Embryonic facial prominence (tissue), 1 donor: ENCODE data around the gene UBXN10.

ENCODE experiments used
- DNase-seq: peaks from one replicate; pipeline ENCODE4 v3.0.0-alpha.2; 2016; ENCODE audit errors: extremely low spot score

The UBXN10 gene

GRCh38 chr1:20234788-20235535, 49.1 kb downstream of the UBXN10 start:
- DNase-seq: no peak

GRCh38 chr1:20237646-20238045, 51.8 kb downstream of the UBXN10 start:
- DNase-seq: no peak

- DNase-seq: no peak
Observed at GRCh38 chr1:20240012-20240411, 54.1 kb downstream of the UBXN10 start.

GRCh38 chr1:20242890-20243479, 57.1 kb downstream of the UBXN10 start:
- no peak for DNase-seq
